Stimulated activated CD8-positive, alpha-beta memory T cell treated with anti-CD3 and anti-CD28 coated beads, Interleukin-2, amount 100 ng/mL, for 1 hour (primary cell): ENCODE data around the gene PCDHGC3.

ENCODE experiments used
- DNase-seq, 2 donors: peaks; one replicate each; pipeline ENCODE4 v3.0.0-alpha.2; 2020; ENCODE audit warnings: low read depth in 2 of 2

Gene PCDHGC3

GRCh38 chr5:141523991-141524390, 48.2 kb downstream of the PCDHGC3 start:
- no peak for DNase-seq

- DNase-seq = no peak
These were observed 49.1 kb downstream of the PCDHGC3 start for GRCh38 chr5:141524604-141525597.

GRCh38 chr5:141525653-141526052, 49.9 kb downstream of the PCDHGC3 start:
- no peak for DNase-seq

GRCh38 chr5:141527426-141527825, 51.7 kb downstream of the PCDHGC3 start:
- no peak for DNase-seq
